HFFc6 (cell line): ENCODE data around the gene SAMD5. TPM values are rescaled to one million over a fixed set of nuclear protein-coding genes. Genes with fewer than 3 reads are reported as not detected.

Source experiments
- DNase-seq: peaks from one replicate; pipeline ENCODE4 v3.0.0-alpha.2; 2018
- H3K27ac Mint-ChIP-seq: 2 replicates; pipeline ENCODE4 v1.8.0; 2020; ENCODE audit warnings: mild to moderate bottlenecking, mixed read lengths
- H3K27me3 Mint-ChIP-seq: 2 replicates; pipeline ENCODE4 v1.8.0; 2021; ENCODE audit warnings: mild to moderate bottlenecking, moderate library complexity, mixed read lengths; ENCODE audit not compliant: insufficient read depth
- H3K36me3 Mint-ChIP-seq: 2 replicates; pipeline ENCODE4 v1.8.0; 2021; ENCODE audit warnings: low read depth, mixed read lengths
- H3K4me1 Mint-ChIP-seq: 2 replicates; pipeline ENCODE4 v1.8.0; 2020; ENCODE audit warnings: low read depth, mixed read lengths
- H3K4me3 Mint-ChIP-seq: 2 replicates; pipeline ENCODE4 v1.8.0; 2020; ENCODE audit warnings: mild to moderate bottlenecking, moderate library complexity, mixed read lengths
- H3K9me3 Mint-ChIP-seq: 2 replicates; pipeline ENCODE4 v1.8.0; 2020; ENCODE audit warnings: mild to moderate bottlenecking, mixed read lengths
- total RNA-seq, 6 experiments: library from RNA; stranded (reverse); fragmentation: NEBNext Ultra II Directional; extraction: Animal tissue kit (Norgen Biotek cat#: 25700); gene quantifications; 2 replicates in 1 of 6; 3 replicates in 5 of 6; pipeline ENCODE4 v1.2.3, GENCODE V29; 2021
- TF ChIP-seq, protein P1 (sequence below): fragments of 200-600 bp; sonication (generic); IDR thresholded peaks from 2 replicates; pipeline ENCODE4 v1.5.0; 2021; ENCODE audit warnings: antibody characterized with exemption, mild to moderate bottlenecking

The SAMD5 gene
- total RNA-seq, 6 experiments from 2014 or later = not detected

DNA sequence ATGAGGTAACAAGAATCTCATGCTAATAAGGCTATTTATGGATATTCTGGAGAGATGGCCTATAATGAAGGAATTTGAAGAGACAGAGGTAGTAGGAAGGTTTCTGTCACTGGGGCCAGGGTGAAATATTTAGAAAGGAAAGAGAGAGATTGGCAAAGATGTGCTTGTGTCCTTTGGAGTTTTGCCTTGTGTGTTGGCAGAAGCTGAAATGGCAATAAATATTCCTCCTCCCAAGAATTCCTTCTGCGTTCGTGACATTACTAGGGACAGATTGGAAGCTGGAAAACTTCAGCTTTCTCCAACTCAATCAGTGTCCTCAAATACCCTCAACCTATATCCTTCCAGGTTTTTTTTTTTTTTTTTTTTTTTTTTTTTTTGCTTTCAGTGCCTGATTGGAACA, 6.3 kb downstream of the SAMD5 start:
- TF ChIP-seq, protein P1, sequence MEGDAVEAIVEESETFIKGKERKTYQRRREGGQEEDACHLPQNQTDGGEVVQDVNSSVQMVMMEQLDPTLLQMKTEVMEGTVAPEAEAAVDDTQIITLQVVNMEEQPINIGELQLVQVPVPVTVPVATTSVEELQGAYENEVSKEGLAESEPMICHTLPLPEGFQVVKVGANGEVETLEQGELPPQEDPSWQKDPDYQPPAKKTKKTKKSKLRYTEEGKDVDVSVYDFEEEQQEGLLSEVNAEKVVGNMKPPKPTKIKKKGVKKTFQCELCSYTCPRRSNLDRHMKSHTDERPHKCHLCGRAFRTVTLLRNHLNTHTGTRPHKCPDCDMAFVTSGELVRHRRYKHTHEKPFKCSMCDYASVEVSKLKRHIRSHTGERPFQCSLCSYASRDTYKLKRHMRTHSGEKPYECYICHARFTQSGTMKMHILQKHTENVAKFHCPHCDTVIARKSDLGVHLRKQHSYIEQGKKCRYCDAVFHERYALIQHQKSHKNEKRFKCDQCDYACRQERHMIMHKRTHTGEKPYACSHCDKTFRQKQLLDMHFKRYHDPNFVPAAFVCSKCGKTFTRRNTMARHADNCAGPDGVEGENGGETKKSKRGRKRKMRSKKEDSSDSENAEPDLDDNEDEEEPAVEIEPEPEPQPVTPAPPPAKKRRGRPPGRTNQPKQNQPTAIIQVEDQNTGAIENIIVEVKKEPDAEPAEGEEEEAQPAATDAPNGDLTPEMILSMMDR = no peak
- Mint-ChIP-seq H3K27me3 (peaks cover 9% of the 10 kb centered on the region), H3K9me3 (no peaks in the 10 kb centered on the region), H3K36me3 (no peaks in the 10 kb centered on the region), H3K4me3 (no peak overlapping the region), H3K4me1 (no peaks in the 10 kb centered on the region), H3K27ac (no peak overlapping the region)
- no peak for DNase-seq

DNA sequence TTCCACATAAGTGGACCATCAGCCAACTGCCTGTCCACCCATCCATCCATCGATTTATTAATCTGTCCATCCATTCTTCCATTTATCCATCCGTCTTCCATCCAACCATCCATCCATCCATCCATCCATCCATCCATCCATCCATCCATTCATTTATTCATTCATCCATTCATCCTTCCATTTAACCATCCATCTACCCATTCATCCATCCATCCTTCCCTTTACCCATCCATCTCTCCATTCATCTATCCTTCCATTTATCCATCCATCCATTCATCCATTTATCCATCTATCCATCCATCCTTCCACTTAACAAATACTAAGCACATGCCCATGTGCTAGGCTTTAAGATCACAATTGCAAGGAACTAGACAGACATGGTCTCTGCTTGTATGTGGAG, 6.8 kb downstream of the SAMD5 start:
- Mint-ChIP-seq H3K9me3 (no peaks in the 10 kb centered on the region), H3K36me3 (no peaks in the 10 kb centered on the region), H3K27ac (no peak overlapping the region), H3K27me3 (peaks cover 4% of the 10 kb centered on the region; the same call in 1 of the 2 replicates), H3K4me3 (no peak overlapping the region), H3K4me1 (no peaks in the 10 kb centered on the region)
- DNase-seq = no peak
- TF ChIP-seq, protein P1 = no peak

DNA sequence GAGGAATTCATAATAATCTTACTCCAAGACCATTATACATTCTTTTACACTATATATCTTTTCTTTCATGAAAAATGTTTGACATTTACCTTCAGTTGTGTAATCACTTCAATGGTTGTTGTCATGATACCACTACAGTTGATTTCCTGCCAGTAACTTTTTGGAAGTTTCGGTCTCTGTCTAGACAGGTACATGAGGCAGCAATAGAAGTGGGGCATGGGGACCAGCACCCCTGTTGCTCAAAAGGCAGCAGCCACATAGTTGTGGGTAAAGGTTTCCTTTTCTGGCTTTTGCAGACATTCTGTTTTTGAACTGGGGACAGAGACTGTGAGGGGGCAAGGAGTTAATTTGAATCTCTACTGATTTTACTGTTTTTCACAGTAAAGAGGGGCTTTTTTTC, 14.1 kb downstream of the SAMD5 start:
- DNase-seq = no peak
- H3K9me3 Mint-ChIP-seq = no peaks in the 10 kb centered on the region
- H3K36me3 Mint-ChIP-seq = no peaks in the 10 kb centered on the region
- H3K4me3 Mint-ChIP-seq = no peak overlapping the region
- no peaks in the 10 kb centered on the region for H3K4me1 Mint-ChIP-seq
- peaks cover 1% of the 10 kb centered on the region for H3K27me3 Mint-ChIP-seq
- no peak overlapping the region for H3K27ac Mint-ChIP-seq
- TF ChIP-seq, protein P1 = no peak

DNA sequence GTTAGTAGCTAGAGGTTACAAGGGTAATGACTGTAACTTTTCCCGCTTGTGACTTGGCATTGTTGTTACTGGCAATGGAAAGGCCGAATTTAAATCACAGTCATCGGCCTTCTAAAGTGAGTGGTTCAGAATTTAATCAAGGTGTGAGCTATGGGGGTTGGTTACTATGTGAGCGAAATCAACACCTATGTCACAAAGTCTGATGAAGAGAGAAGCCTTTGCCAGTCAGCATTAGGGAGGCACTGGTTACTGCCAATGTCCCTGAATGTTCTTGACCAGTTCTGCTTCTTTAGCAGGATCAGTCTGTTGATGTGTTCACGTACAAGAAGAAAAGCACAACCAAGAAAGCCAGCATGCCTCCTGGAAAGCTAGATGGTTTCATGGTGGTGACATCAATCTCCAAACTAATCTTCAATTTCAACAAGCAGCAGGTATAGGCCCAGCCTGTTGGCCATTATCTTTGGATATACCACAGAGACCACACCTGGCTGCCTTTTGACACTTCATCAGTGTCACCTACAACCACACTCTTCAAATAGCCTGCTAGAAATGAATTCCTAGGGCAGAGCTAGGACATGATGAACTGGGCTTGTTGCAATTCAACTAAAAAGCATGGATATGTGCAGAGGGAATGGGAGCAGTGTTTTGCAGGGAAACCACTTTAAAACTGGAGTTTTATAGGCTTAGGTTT, 17.2 kb downstream of the SAMD5 start:
- peaks cover 1% of the 10 kb centered on the region for H3K27me3 Mint-ChIP-seq
- H3K36me3 Mint-ChIP-seq = no peaks in the 10 kb centered on the region
- no peaks in the 10 kb centered on the region for H3K9me3 Mint-ChIP-seq
- H3K4me1 Mint-ChIP-seq = no peaks in the 10 kb centered on the region
- no peak overlapping the region for H3K4me3 Mint-ChIP-seq
- no peak overlapping the region for H3K27ac Mint-ChIP-seq
- no peak for DNase-seq
- TF ChIP-seq, protein P1 = no peak

DNA sequence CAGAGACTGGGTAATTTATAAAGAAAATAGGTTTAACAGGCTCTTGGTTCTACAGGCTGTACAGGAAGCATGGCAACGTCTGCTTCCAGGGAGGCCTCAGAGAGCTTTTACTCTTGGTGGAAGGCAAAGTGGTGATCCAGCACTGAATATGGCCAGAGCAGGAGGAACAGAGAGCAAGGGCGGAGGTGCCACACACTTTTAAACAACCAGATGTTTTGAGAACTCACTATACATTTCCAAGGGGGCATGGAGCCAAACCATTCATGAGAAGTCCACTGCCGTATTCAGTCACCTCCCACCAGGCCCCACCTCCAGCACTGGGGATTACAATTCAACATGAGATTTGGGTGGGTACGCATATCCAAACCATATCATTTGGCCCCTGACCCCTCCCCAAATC, 18.7 kb downstream of the SAMD5 start:
- no peak for DNase-seq
- Mint-ChIP-seq H3K27ac (no peak overlapping the region), H3K36me3 (no peaks in the 10 kb centered on the region), H3K4me3 (no peak overlapping the region), H3K27me3 (peaks cover 1% of the 10 kb centered on the region), H3K4me1 (no peaks in the 10 kb centered on the region), H3K9me3 (no peaks in the 10 kb centered on the region)
- TF ChIP-seq, protein P1 = no peak
